Naive B cell (primary cell): Measurements from ENCODE around the gene ARHGAP42. TPM values are rescaled to one million over a fixed set of nuclear protein-coding genes. Genes with fewer than 3 reads are reported as not detected.
A peak's percentile ranks its signal among the peaks of the same experiment; 100 is the strongest.

Experiments used
- ATAC-seq, 2 donors: fragments of 150-1000 bp; cut with Tn5 transposase; 2 replicates each; pipeline ENCODE4 v1.10.0; 2021; ENCODE audit warnings: low read depth in 2 of 2, mild to moderate bottlenecking in 2 of 2, moderate library complexity in 2 of 2
- DNase-seq: peaks from one replicate; pipeline ENCODE4 v3.0.0; 2022
- H3K27ac Mint-ChIP-seq, 6 donors: one replicate each; pipeline ENCODE4 v1.8.0; 2020 to 2022; ENCODE audit warnings: mild to moderate bottlenecking in 6 of 6, mixed read lengths in 6 of 6, moderate library complexity in 5 of 6, inconsistent platforms in 2 of 6
- H3K27me3 Mint-ChIP-seq, 3 donors: one replicate each; pipeline ENCODE4 v1.8.0; 2021 to 2022; ENCODE audit warnings: mixed read lengths in 3 of 3, mild to moderate bottlenecking in 1 of 3
- H3K36me3 Mint-ChIP-seq, 2 donors: one replicate each; pipeline ENCODE4 v1.8.0; 2020 to 2022; ENCODE audit warnings: mixed read lengths in 2 of 2, inconsistent platforms in 1 of 2, mild to moderate bottlenecking in 1 of 2
- H3K4me1 Mint-ChIP-seq, 3 donors: one replicate each; pipeline ENCODE4 v1.8.0; 2020 to 2022; ENCODE audit warnings: mixed read lengths in 3 of 3, inconsistent platforms in 1 of 3, mild to moderate bottlenecking in 1 of 3, moderate library complexity in 1 of 3
- H3K4me3 Mint-ChIP-seq, 8 donors: one replicate each; pipeline ENCODE4 v1.8.0; 2020 to 2022; ENCODE audit warnings: mild to moderate bottlenecking in 8 of 8, mixed read lengths in 8 of 8, moderate library complexity in 8 of 8, inconsistent platforms in 2 of 8
- H3K9me3 Mint-ChIP-seq, 7 donors: one replicate each; pipeline ENCODE4 v1.8.0; 2020 to 2022; ENCODE audit warnings: mixed read lengths in 7 of 7, mild to moderate bottlenecking in 5 of 7, inconsistent platforms in 2 of 7, moderate library complexity in 1 of 7
- polyA plus RNA-seq, 6 donors: library from polyadenylated mRNA; unstranded; fragments of 300-500 nt; fragmentation: Illumina TruSeq; gene quantifications; one replicate each; pipeline ENCODE4 v1.2.3, GENCODE V29; 2021; ENCODE audit warnings: low read depth in 6 of 6

Gene ARHGAP42
- polyA plus RNA-seq, 6 donors from 2014 or later: 1.4 to 3.0 (median 1.9) TPM

- no peaks in the 10 kb centered on the region for H3K9me3 Mint-ChIP-seq
- peaks cover 0 to 10% (median 0%) of the 10 kb centered on the region in 3 donors for H3K4me1 Mint-ChIP-seq
- peak overlapping the region in 2 of 6 donors; percentile 28 to 45 for H3K27ac Mint-ChIP-seq
- H3K27me3 Mint-ChIP-seq: no peaks in the 10 kb centered on the region
- no peak for DNase-seq
- H3K36me3 Mint-ChIP-seq: peaks cover 0 to 3% of the 10 kb centered on the region in 2 donors
- no peak for ATAC-seq
- no peak overlapping the region for H3K4me3 Mint-ChIP-seq
Measured at GRCh38 chr11:100788561-100789295, 101.6 kb downstream of the ARHGAP42 start.

- no peaks in the 10 kb centered on the region for H3K27me3 Mint-ChIP-seq
- peak overlapping the region in 1 of 8 donors; percentile 2 for H3K4me3 Mint-ChIP-seq
Measured at GRCh38 chr11:100789500-100789899, 102.4 kb downstream of the ARHGAP42 start.

DNA sequence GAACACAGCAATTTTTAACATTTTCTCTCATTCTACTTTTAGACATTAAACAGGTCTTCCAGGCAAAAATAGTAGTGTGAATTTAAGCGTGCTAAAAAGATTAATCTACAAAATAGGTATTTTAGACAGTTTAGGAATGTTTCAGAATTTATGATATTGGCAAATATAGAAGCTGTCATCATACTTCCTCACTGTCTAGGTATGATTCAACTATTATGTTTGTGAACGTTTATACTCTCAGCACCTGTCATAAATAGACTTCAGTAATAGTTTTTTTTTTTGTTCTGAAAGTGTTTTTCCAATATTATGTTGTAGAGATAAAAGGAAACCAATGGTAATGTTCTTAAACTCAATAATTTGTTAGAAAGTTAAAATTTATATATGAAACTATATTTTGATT is 103.0 kb downstream of the ARHGAP42 start:
- Mint-ChIP-seq H3K4me1 (peaks cover 0 to 10% (median 0%) of the 10 kb centered on the region in 3 donors), H3K27me3 (no peaks in the 10 kb centered on the region), H3K27ac (no peak overlapping the region), H3K4me3 (no peak overlapping the region), H3K9me3 (no peaks in the 10 kb centered on the region), H3K36me3 (peaks cover 0 to 3% of the 10 kb centered on the region in 2 donors)
- DNase-seq: no peak
- no peak for ATAC-seq

More at GRCh38 chr11:100789500-100789899, 102.4 kb downstream of the ARHGAP42 start:
- peaks cover 0 to 3% of the 10 kb centered on the region in 2 donors for H3K36me3 Mint-ChIP-seq
- H3K9me3 Mint-ChIP-seq: no peaks in the 10 kb centered on the region
- H3K27ac Mint-ChIP-seq: no peak overlapping the region
- ATAC-seq: no peak
- H3K4me1 Mint-ChIP-seq: peaks cover 0 to 10% (median 0%) of the 10 kb centered on the region in 3 donors
- DNase-seq: no peak

DNA sequence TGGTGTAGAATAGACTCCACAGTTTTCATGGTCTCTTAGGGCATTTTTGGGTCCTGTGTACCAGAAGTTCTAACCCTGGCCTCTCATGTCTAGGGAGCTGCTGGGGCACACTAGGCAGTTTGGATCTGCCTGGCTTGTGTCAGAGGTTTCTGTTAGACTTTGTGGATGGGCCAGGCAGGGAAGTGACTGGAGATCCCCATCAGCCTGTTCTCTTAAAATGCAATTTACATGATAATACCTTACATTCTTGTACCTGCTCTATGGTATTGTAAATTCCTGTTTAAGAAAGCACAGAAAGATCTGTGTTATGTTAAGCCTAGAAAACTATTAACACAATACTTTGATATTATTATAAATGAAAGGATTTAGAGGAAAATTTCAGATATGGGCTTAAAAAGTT is 104.0 kb downstream of the ARHGAP42 start:
- no peaks in the 10 kb centered on the region for H3K27me3 Mint-ChIP-seq
- H3K36me3 Mint-ChIP-seq: peaks cover 0 to 3% of the 10 kb centered on the region in 2 donors
- peak overlapping the region in 1 of 8 donors; percentile 9 for H3K4me3 Mint-ChIP-seq
- ATAC-seq: no peak
- no peak for DNase-seq
- no peak overlapping the region for H3K27ac Mint-ChIP-seq
- peaks cover 0 to 2% (median 0%) of the 10 kb centered on the region in 7 donors for H3K9me3 Mint-ChIP-seq
- H3K4me1 Mint-ChIP-seq: peaks cover 0 to 10% (median 0%) of the 10 kb centered on the region in 3 donors

DNA sequence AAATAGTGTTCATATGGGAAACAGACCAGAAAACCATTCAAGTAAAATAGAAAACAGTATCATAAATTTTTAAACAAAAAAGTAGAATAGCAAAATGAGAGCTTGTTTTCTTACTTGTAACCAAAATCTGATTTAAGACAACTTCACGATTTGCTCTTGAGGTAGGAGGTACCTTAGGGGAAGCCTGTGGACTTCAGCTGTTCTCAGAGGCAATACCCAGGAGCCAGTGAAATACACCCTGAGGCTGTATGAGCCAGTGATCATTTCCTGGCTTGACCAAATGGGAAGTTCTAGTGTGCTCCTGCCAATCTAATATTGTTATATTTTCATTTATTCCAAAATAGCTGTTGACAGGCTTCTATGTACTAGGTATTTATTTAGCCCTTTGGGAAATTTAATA is 104.8 kb downstream of the ARHGAP42 start:
- no peak overlapping the region for H3K27ac Mint-ChIP-seq
- H3K9me3 Mint-ChIP-seq: peaks cover 0 to 2% (median 0%) of the 10 kb centered on the region in 7 donors
- H3K36me3 Mint-ChIP-seq: peaks cover 0 to 3% of the 10 kb centered on the region in 2 donors
- no peak overlapping the region for H3K4me3 Mint-ChIP-seq
- DNase-seq: no peak
- no peak for ATAC-seq
- peaks cover 0 to 10% (median 0%) of the 10 kb centered on the region in 3 donors for H3K4me1 Mint-ChIP-seq
- no peaks in the 10 kb centered on the region for H3K27me3 Mint-ChIP-seq

DNA sequence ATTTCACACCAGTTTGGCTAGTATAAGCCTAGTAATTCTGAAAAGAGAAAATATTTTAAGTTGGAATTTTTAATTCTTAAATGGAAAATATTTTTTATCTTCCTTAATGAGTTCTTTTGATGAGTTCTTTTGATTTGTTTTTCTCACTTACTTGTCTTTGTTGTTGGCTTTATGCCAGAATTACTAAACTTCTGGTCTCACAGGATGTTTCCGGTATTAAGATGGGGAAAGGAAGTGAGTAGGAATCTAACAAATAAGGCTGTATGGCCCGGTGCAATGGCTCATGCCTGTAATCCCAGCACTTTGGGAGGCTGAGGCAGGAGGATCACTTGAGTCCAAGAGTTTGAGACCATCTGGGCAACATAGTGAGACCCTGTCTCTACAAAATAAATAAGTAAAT is 106.4 kb downstream of the ARHGAP42 start:
- Mint-ChIP-seq H3K27ac (no peak overlapping the region), H3K9me3 (peaks cover 0 to 2% (median 0%) of the 10 kb centered on the region in 7 donors), H3K4me1 (peaks cover 0 to 10% (median 0%) of the 10 kb centered on the region in 3 donors), H3K27me3 (no peaks in the 10 kb centered on the region), H3K4me3 (no peak overlapping the region), H3K36me3 (peaks cover 0 to 14% of the 10 kb centered on the region in 2 donors)
- no peak for ATAC-seq
- DNase-seq: no peak

GRCh38 chr11:100794446-100794845 is 107.4 kb downstream of the ARHGAP42 start:
- Mint-ChIP-seq H3K4me1 (peaks cover 0 to 7% (median 0%) of the 10 kb centered on the region in 3 donors), H3K36me3 (peaks cover 0 to 14% of the 10 kb centered on the region in 2 donors), H3K4me3 (no peak overlapping the region), H3K27me3 (no peaks in the 10 kb centered on the region), H3K27ac (no peak overlapping the region), H3K9me3 (peaks cover 0 to 2% (median 0%) of the 10 kb centered on the region in 7 donors)
- DNase-seq: no peak
- no peak for ATAC-seq

DNA sequence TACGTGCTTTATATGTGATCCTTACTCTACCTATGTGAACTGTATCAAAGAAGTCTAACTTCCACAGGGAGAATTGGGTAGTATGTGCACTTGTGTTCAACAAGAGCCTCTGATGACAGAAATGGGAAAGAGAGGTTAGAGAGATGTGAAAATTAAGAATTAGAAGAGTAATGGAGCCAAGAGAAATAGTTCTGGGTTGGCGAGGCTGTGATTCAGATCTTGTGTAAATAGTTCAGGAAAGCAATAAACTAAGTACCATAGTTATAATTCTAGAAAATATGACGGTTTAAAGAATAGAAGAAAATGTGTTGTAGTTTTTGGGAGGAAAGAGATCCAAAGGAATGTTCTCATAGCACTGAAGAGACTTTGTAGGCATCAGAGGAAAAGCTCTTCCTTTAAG is 112.4 kb downstream of the ARHGAP42 start:
- Mint-ChIP-seq H3K27ac (no peak overlapping the region), H3K27me3 (no peaks in the 10 kb centered on the region), H3K9me3 (peaks cover 0 to 2% (median 0%) of the 10 kb centered on the region in 7 donors), H3K36me3 (peaks cover 0 to 14% of the 10 kb centered on the region in 2 donors), H3K4me1 (no peaks in the 10 kb centered on the region), H3K4me3 (no peak overlapping the region)
- ATAC-seq (no peak), DNase-seq (no peak)

DNA sequence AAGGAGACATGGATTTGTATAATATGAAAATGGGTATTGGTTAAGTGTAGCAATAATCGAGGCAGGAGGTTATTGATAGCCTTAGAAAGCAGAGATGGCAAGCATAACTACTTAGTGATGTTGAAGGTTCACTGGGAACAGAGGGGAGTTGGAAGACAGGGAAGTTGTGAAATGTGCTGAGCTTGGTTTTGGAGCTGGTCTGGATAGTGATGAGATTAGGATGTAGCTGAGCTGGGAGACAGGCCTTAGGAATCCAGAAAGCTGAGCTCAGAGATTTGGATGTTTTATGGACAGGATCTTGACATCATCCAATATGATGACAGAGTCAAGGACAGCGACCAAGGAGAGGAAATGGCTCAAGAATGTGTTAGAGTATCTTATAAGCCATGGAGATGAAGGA is 113.1 kb downstream of the ARHGAP42 start:
- Mint-ChIP-seq H3K36me3 (peaks cover 0 to 14% of the 10 kb centered on the region in 2 donors), H3K27me3 (no peaks in the 10 kb centered on the region), H3K27ac (no peak overlapping the region), H3K9me3 (peaks cover 0 to 2% (median 0%) of the 10 kb centered on the region in 7 donors), H3K4me3 (no peak overlapping the region), H3K4me1 (no peaks in the 10 kb centered on the region)
- ATAC-seq: no peak
- DNase-seq: no peak

GRCh38 chr11:100801225-100801999 is 114.3 kb downstream of the ARHGAP42 start:
- H3K36me3 Mint-ChIP-seq: peaks cover 0 to 14% of the 10 kb centered on the region in 2 donors
- H3K4me1 Mint-ChIP-seq: no peaks in the 10 kb centered on the region
- H3K27ac Mint-ChIP-seq: peak overlapping the region in 1 of 6 donors; percentile 26
- no peak for DNase-seq
- H3K27me3 Mint-ChIP-seq: no peaks in the 10 kb centered on the region
- H3K9me3 Mint-ChIP-seq: peaks cover 0 to 2% (median 0%) of the 10 kb centered on the region in 7 donors
- no peak for ATAC-seq
- H3K4me3 Mint-ChIP-seq: no peak overlapping the region

DNA sequence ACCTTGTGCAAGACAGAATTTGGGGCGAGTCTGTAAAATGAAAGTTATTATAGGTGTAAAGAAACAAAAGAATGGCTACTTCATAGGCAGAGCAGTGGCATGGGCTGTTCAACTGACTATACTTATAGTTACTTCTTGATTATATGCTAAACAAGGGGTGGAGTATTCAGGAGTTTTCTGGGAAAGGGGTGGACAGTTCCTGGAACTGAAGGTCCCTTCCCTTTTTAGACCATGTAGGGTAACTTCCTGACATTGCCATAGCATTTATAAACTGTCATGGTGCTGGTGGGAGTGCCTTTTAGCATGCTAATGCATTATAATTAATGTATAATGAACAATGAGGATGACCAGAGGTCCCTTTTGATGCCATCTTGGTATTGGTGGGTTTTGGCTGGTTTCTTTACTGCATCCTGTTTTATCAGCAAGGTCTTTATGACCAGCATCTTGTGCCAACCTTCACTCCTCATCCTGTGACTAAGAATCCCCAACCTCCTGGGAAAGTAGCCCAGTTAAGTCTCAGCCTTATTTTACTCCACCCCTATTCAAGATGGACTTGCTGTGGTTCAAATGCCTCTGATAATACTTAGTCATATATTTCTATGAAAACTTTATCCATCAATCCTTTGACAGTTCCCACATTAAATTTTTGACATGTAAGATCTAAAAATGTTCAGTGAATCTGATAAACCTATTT is 118.6 kb downstream of the ARHGAP42 start:
- Mint-ChIP-seq H3K36me3 (no peaks in the 10 kb centered on the region), H3K27ac (peak overlapping the region in 1 of 6 donors; percentile 32), H3K27me3 (no peaks in the 10 kb centered on the region), H3K4me3 (no peak overlapping the region), H3K9me3 (no peaks in the 10 kb centered on the region), H3K4me1 (peaks cover 0 to 3% (median 0%) of the 10 kb centered on the region in 3 donors)
- DNase-seq: no peak
- ATAC-seq: no peak

DNA sequence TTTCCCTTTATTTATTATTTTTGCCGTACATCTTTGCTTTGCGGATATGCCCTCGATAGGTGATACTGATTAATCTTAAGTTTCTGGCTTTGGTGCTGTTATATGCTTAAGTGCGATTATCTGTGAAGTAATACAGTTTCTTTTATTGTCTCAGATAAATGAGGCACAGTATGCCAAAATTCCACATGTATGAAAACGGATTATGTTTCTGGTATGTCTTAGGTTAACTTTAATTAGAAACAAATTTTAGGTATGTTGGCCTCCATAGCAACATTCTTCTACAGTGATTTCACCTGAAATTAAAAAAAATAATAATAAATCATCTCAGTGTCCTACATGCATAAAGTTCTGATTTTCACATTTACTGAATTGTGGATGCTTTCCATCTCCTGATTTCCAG is 119.2 kb downstream of the ARHGAP42 start:
- no peak for DNase-seq
- Mint-ChIP-seq H3K9me3 (no peaks in the 10 kb centered on the region), H3K27me3 (no peaks in the 10 kb centered on the region), H3K4me1 (peaks cover 0 to 3% (median 0%) of the 10 kb centered on the region in 3 donors), H3K27ac (no peak overlapping the region), H3K4me3 (no peak overlapping the region), H3K36me3 (no peaks in the 10 kb centered on the region)
- ATAC-seq: no peak

DNA sequence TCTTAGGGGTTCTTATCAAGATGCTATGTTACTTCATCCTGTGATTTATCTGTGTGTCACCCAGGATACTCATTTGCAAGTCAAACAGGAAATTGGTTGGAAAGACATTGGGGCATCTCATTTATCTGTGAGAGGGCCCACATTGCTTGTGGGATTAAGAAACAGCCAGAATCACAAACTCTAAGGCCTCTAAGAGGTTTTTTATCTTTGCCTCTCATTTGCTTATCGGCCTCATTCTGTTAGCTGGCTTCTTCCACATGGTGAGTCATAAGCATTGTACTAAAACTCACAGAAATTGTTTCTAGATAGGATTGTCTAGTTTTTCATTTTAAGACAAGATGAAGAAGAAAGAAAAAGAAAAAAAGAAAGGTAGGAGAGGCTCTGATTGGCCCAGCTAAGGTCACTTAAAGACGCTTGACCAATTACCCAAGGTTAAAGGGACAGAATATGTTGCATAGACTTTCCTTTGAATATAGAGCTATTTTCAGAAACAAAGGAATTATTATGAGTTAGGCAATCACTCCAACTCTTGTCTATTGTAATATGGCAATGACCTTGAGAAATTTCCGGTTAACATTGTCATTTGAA is 121.9 kb downstream of the ARHGAP42 start:
- H3K27me3 Mint-ChIP-seq: no peaks in the 10 kb centered on the region
- peaks cover 0 to 9% (median 5%) of the 10 kb centered on the region in 7 donors for H3K9me3 Mint-ChIP-seq
- no peak overlapping the region for H3K4me3 Mint-ChIP-seq
- H3K4me1 Mint-ChIP-seq: peaks cover 0 to 3% (median 0%) of the 10 kb centered on the region in 3 donors
- DNase-seq (no peak), ATAC-seq (no peak)
- no peaks in the 10 kb centered on the region for H3K36me3 Mint-ChIP-seq
- H3K27ac Mint-ChIP-seq: peak overlapping the region in 1 of 6 donors; percentile 23
